ENCODE results near the gene DIAPH1.

DNA sequence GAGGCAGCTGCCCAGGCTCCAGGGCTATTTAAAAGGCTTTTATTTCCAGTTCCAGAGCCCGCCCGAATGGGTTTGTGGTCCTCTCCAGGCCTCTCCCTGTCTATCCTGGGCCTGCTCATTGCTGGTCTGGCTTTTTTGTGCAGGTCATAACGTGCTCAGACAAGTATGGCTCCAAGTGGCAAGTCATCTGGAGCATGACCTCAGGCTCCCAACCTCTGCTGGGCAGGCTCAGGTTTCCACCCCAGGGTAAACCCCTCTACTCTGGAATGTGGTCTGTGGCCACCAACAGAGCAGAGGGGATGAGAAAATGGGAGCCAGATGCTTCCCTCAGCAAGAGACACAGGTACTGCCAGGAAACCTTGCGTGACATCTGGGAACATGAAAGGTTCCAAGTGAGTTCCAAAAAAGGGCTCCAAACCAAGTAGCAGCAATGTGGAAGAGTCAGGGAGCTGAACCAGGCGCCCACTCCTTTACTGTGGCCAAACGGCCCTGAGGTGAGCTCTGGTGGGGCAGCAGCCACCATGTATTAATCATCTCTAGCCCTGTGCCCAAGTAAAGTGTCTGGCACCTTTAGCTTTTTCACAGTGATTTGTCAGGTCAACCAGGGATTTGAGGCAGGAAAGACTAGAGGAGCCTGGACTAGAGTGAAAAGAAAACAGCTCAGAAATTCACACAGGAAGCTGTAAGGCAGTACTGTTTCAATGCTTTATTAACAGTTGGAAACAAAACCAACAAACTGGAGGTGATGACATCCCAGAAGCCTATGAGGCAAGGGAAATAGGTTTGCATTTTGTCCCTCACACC lies 104.3 kb downstream of the DIAPH1 start:
- TF ChIP-seq, protein P1, sequence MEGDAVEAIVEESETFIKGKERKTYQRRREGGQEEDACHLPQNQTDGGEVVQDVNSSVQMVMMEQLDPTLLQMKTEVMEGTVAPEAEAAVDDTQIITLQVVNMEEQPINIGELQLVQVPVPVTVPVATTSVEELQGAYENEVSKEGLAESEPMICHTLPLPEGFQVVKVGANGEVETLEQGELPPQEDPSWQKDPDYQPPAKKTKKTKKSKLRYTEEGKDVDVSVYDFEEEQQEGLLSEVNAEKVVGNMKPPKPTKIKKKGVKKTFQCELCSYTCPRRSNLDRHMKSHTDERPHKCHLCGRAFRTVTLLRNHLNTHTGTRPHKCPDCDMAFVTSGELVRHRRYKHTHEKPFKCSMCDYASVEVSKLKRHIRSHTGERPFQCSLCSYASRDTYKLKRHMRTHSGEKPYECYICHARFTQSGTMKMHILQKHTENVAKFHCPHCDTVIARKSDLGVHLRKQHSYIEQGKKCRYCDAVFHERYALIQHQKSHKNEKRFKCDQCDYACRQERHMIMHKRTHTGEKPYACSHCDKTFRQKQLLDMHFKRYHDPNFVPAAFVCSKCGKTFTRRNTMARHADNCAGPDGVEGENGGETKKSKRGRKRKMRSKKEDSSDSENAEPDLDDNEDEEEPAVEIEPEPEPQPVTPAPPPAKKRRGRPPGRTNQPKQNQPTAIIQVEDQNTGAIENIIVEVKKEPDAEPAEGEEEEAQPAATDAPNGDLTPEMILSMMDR (IDR thresholded peaks at IDR 0.05), result no peak
- no peak for TF ChIP-seq ZFX (IDR thresholded peaks at IDR 0.05; ENCODE audit: borderline replicate concordance)

Data from 22Rv1 (cell line).